ENCODE data around the gene SLC39A9.

GRCh38 chr14:69404883-69405282 lies 6.4 kb downstream of the SLC39A9 start:
- TF ChIP-seq POLR2A (IDR thresholded peaks at IDR 0.05; ENCODE audit: low read depth, low read length) (no peak), POLR2AphosphoS5 (IDR thresholded peaks at IDR 0.05; ENCODE audit: low read depth, low read length) (no peak), TAF1 (IDR thresholded peaks at IDR 0.05; ENCODE audit: low read depth, low read length) (no peak), SPI1 (IDR thresholded peaks at IDR 0.05; ENCODE audit: low read depth, low read length) (no peak), POU2F2 (IDR thresholded peaks at IDR 0.05; ENCODE audit: low read depth, low read length) (no peak)
